Astrocyte (in vitro differentiated cells and primary cell): ENCODE data around the gene CHN2. TPM values are rescaled to one million over a fixed set of nuclear protein-coding genes. Genes with fewer than 3 reads are reported as not detected.

Experiments used
- DNase-seq: peaks from one replicate; pipeline ENCODE4 v3.0.0-alpha.2; 2010; ENCODE audit warnings: low read depth
- FAIRE-seq: peaks from 2 replicates; lab custom pipeline; 2011; peaks lifted over from hg19 to GRCh38; lab: Jason Lieb, UNC
- H2AFZ ChIP-seq: 2 replicates; pipeline ENCODE4 v1.6.0; 2012; ENCODE audit warnings: low read depth, low read length, inconsistent platforms
- H3K27ac ChIP-seq: 2 replicates; pipeline ENCODE4 v1.5.1; 2011; ENCODE audit warnings: low read depth, low read length, inconsistent platforms
- H3K27me3 ChIP-seq: 2 replicates; pipeline ENCODE4 v1.6.0; 2011; ENCODE audit warnings: low read length, inconsistent platforms; ENCODE audit not compliant: insufficient read depth
- H3K36me3 ChIP-seq: 2 replicates; pipeline ENCODE4 v1.5.1; 2011; ENCODE audit warnings: low read length, inconsistent platforms; ENCODE audit not compliant: insufficient read depth
- H3K4me1 ChIP-seq: 2 replicates; pipeline ENCODE4 v1.5.1; 2011; ENCODE audit warnings: low read length, inconsistent platforms; ENCODE audit not compliant: insufficient read depth
- H3K4me2 ChIP-seq: 2 replicates; pipeline ENCODE4 v1.6.0; 2012; ENCODE audit warnings: low read length, inconsistent platforms
- H3K4me3 ChIP-seq: 2 replicates; pipeline ENCODE4 v1.5.1; 2011; ENCODE audit warnings: low read depth, mild to moderate bottlenecking, low read length, inconsistent platforms; ENCODE audit not compliant: insufficient read depth
- H3K79me2 ChIP-seq: 2 replicates; pipeline ENCODE4 v1.6.0; 2012; ENCODE audit warnings: mild to moderate bottlenecking, low read length, inconsistent platforms; ENCODE audit not compliant: insufficient read depth
- H3K9ac ChIP-seq: 2 replicates; pipeline ENCODE4 v1.6.0; 2012; ENCODE audit warnings: mild to moderate bottlenecking, low read length, inconsistent platforms
- H3K9me3 ChIP-seq: 2 replicates; pipeline ENCODE4 v1.5.1; 2012; ENCODE audit warnings: low read depth, mild to moderate bottlenecking, low read length, inconsistent platforms; ENCODE audit not compliant: insufficient read depth
- H4K20me1 ChIP-seq: 2 replicates; pipeline ENCODE4 v1.6.0; 2012; ENCODE audit warnings: low read length, inconsistent platforms; ENCODE audit not compliant: insufficient read depth
- H3K27ac Mint-ChIP-seq: one replicate; pipeline ENCODE4 v1.8.0; 2021; ENCODE audit warnings: mild to moderate bottlenecking, mixed read lengths; ENCODE audit not compliant: unreplicated experiment
- H3K27me3 Mint-ChIP-seq: one replicate; pipeline ENCODE4 v1.8.0; 2021; ENCODE audit warnings: low read depth, mixed read lengths; ENCODE audit not compliant: unreplicated experiment
- H3K36me3 Mint-ChIP-seq: one replicate; pipeline ENCODE4 v1.8.0; 2021; ENCODE audit warnings: low read depth, mixed read lengths; ENCODE audit not compliant: unreplicated experiment
- H3K4me1 Mint-ChIP-seq: one replicate; pipeline ENCODE4 v1.8.0; 2021; ENCODE audit warnings: low read depth, mixed read lengths; ENCODE audit not compliant: unreplicated experiment
- H3K4me3 Mint-ChIP-seq: one replicate; pipeline ENCODE4 v1.8.0; 2021; ENCODE audit warnings: mild to moderate bottlenecking, moderate library complexity, mixed read lengths; ENCODE audit not compliant: unreplicated experiment
- H3K9me3 Mint-ChIP-seq: one replicate; pipeline ENCODE4 v1.8.0; 2021; ENCODE audit warnings: mild to moderate bottlenecking, mixed read lengths; ENCODE audit not compliant: unreplicated experiment
- CTCF ChIP-seq: IDR thresholded peaks from 2 replicates; pipeline ENCODE4 v1.5.1; 2011; ENCODE audit warnings: low read depth, mild to moderate bottlenecking, inconsistent platforms, low read length, moderate library complexity; ENCODE audit not compliant: insufficient read depth
- EZH2 ChIP-seq: IDR thresholded peaks from 2 replicates; pipeline ENCODE4 v1.6.1; 2012; ENCODE audit warnings: mild to moderate bottlenecking, low read length, inconsistent platforms; ENCODE audit not compliant: insufficient read depth
- total RNA-seq: library from RNA; stranded (reverse); gene quantifications from 2 replicates; pipeline ENCODE4 v1.2.1, GENCODE V29; 2021

CHN2 gene
- total RNA-seq, 1 donor from 2014 or later, result 2.5 TPM

- Histone ChIP-seq H3K4me1 (peaks cover 3% of the 10 kb centered on the region), H3K4me3 (no peak overlapping the region), H4K20me1 (no peaks in the 10 kb centered on the region), H3K27ac (no peak overlapping the region), H3K36me3 (no peaks in the 10 kb centered on the region), H3K9ac (no peak overlapping the region), H3K4me2 (peak overlapping the region; percentile 90), H2AFZ (peak overlapping the region; percentile 27), H3K79me2 (no peaks in the 10 kb centered on the region), H3K27me3 (peaks cover 64% of the 10 kb centered on the region), H3K9me3 (no peaks in the 10 kb centered on the region)
- H3K36me3 Mint-ChIP-seq, result no peaks in the 10 kb centered on the region
- peaks cover 74% of the 10 kb centered on the region for H3K27me3 Mint-ChIP-seq
- no peak overlapping the region for H3K27ac Mint-ChIP-seq
- no peak for DNase-seq
- H3K4me1 Mint-ChIP-seq, result peaks cover 1% of the 10 kb centered on the region
- H3K4me3 Mint-ChIP-seq, result peak overlapping the region; percentile 78
- no peaks in the 10 kb centered on the region for H3K9me3 Mint-ChIP-seq
- no peak for FAIRE-seq
- TF ChIP-seq CTCF (no peak), EZH2 (no peak)
Measured at GRCh38 chr7:29193316-29194205, 1.0 kb upstream of the CHN2 start.

- H3K4me2 ChIP-seq, result peak overlapping the region; percentile 90
- H3K27ac ChIP-seq, result no peak overlapping the region
- TF ChIP-seq CTCF (no peak), EZH2 (no peak)
- Mint-ChIP-seq H3K27ac (no peak overlapping the region), H3K36me3 (no peaks in the 10 kb centered on the region), H3K4me3 (peak overlapping the region; percentile 78), H3K4me1 (peaks cover 1% of the 10 kb centered on the region), H3K27me3 (peaks cover 72% of the 10 kb centered on the region), H3K9me3 (no peaks in the 10 kb centered on the region)
- FAIRE-seq (no peak), DNase-seq (no peak)
- H2AFZ ChIP-seq, result peak overlapping the region; percentile 90
- H3K79me2 ChIP-seq, result no peaks in the 10 kb centered on the region
- peaks cover 3% of the 10 kb centered on the region for H3K4me1 ChIP-seq
- peak overlapping the region; percentile 7 for H3K9ac ChIP-seq
- no peaks in the 10 kb centered on the region for H4K20me1 ChIP-seq
- peaks cover 64% of the 10 kb centered on the region for H3K27me3 ChIP-seq
- no peaks in the 10 kb centered on the region for H3K9me3 ChIP-seq
- H3K4me3 ChIP-seq, result peak overlapping the region; percentile 60
- no peaks in the 10 kb centered on the region for H3K36me3 ChIP-seq
Measured at GRCh38 chr7:29194206-29194593, 375 bp upstream of the CHN2 start.

GRCh38 chr7:29196191-29196590, 1.6 kb downstream of the CHN2 start:
- no peaks in the 10 kb centered on the region for H3K9me3 ChIP-seq
- no peaks in the 10 kb centered on the region for H4K20me1 ChIP-seq
- Mint-ChIP-seq H3K4me1 (peaks cover 1% of the 10 kb centered on the region), H3K9me3 (no peaks in the 10 kb centered on the region), H3K27ac (no peak overlapping the region), H3K4me3 (no peak overlapping the region), H3K27me3 (peaks cover 61% of the 10 kb centered on the region), H3K36me3 (no peaks in the 10 kb centered on the region)
- DNase-seq (no peak), FAIRE-seq (no peak)
- no peak overlapping the region for H3K9ac ChIP-seq
- H3K27ac ChIP-seq, result no peak overlapping the region
- no peaks in the 10 kb centered on the region for H3K36me3 ChIP-seq
- peaks cover 46% of the 10 kb centered on the region for H3K27me3 ChIP-seq
- no peak overlapping the region for H3K4me2 ChIP-seq
- H3K79me2 ChIP-seq, result no peaks in the 10 kb centered on the region
- H3K4me1 ChIP-seq, result peaks cover 3% of the 10 kb centered on the region
- H3K4me3 ChIP-seq, result no peak overlapping the region
- TF ChIP-seq EZH2, result no peak
- no peak for TF ChIP-seq CTCF
- H2AFZ ChIP-seq, result no peak overlapping the region
